Stimulated activated CD8-positive, alpha-beta memory T cell treated with anti-CD3 and anti-CD28 coated beads, Interleukin-7, amount 100 ng/mL, for 24 hours (primary cell): ENCODE results near the gene CLIP4.

Experiments used
- DNase-seq: peaks from one replicate; pipeline ENCODE4 v3.0.0-alpha.2; 2020; ENCODE audit warnings: low read depth

CLIP4 gene

GRCh38 chr2:29134933-29135332, 19.7 kb downstream of the CLIP4 start:
- no peak for DNase-seq

GRCh38 chr2:29139152-29139551, 23.9 kb downstream of the CLIP4 start:
- DNase-seq = no peak

GRCh38 chr2:29139731-29140130, 24.5 kb downstream of the CLIP4 start:
- no peak for DNase-seq

- no peak for DNase-seq
Measured at GRCh38 chr2:29143657-29144056, 28.4 kb downstream of the CLIP4 start.

GRCh38 chr2:29146197-29146596, 31.0 kb downstream of the CLIP4 start:
- DNase-seq = no peak

- no peak for DNase-seq
Measured at GRCh38 chr2:29147963-29148362, 32.7 kb downstream of the CLIP4 start.

- no peak for DNase-seq
Measured at GRCh38 chr2:29154610-29155009, 39.4 kb downstream of the CLIP4 start.

GRCh38 chr2:29155578-29155977, 40.4 kb downstream of the CLIP4 start:
- no peak for DNase-seq

GRCh38 chr2:29157131-29157530, 41.9 kb downstream of the CLIP4 start:
- DNase-seq = no peak

GRCh38 chr2:29159125-29159524, 43.9 kb downstream of the CLIP4 start:
- DNase-seq = no peak

- no peak for DNase-seq
Measured at GRCh38 chr2:29160184-29160583, 45.0 kb downstream of the CLIP4 start.

- no peak for DNase-seq
Measured at GRCh38 chr2:29162204-29162928, 47.2 kb downstream of the CLIP4 start.

GRCh38 chr2:29164091-29164846, 49.1 kb downstream of the CLIP4 start:
- DNase-seq = no peak

- no peak for DNase-seq
Measured at GRCh38 chr2:29165362-29166241, 50.4 kb downstream of the CLIP4 start.

GRCh38 chr2:29166242-29167039, 51.2 kb downstream of the CLIP4 start:
- no peak for DNase-seq

GRCh38 chr2:29174937-29175336, 59.7 kb downstream of the CLIP4 start:
- DNase-seq = no peak

GRCh38 chr2:29175338-29175737, 60.1 kb downstream of the CLIP4 start:
- no peak for DNase-seq

GRCh38 chr2:29182334-29182733, 67.1 kb downstream of the CLIP4 start:
- DNase-seq = no peak

GRCh38 chr2:29182920-29183319, 67.7 kb downstream of the CLIP4 start:
- no peak for DNase-seq

GRCh38 chr2:29184531-29184930, 69.3 kb downstream of the CLIP4 start:
- DNase-seq = no peak

GRCh38 chr2:29186817-29187216, 71.6 kb downstream of the CLIP4 start:
- no peak for DNase-seq

GRCh38 chr2:29187926-29188325, 72.7 kb downstream of the CLIP4 start:
- DNase-seq = no peak
